NCI-H1092 (cell line): Measurements from ENCODE around the gene PFKL.

Source experiments
- DNase-seq: peaks from one replicate; lab custom pipeline; 2025; lab: John Stamatoyannopoulos, UW

The PFKL gene

DNA sequence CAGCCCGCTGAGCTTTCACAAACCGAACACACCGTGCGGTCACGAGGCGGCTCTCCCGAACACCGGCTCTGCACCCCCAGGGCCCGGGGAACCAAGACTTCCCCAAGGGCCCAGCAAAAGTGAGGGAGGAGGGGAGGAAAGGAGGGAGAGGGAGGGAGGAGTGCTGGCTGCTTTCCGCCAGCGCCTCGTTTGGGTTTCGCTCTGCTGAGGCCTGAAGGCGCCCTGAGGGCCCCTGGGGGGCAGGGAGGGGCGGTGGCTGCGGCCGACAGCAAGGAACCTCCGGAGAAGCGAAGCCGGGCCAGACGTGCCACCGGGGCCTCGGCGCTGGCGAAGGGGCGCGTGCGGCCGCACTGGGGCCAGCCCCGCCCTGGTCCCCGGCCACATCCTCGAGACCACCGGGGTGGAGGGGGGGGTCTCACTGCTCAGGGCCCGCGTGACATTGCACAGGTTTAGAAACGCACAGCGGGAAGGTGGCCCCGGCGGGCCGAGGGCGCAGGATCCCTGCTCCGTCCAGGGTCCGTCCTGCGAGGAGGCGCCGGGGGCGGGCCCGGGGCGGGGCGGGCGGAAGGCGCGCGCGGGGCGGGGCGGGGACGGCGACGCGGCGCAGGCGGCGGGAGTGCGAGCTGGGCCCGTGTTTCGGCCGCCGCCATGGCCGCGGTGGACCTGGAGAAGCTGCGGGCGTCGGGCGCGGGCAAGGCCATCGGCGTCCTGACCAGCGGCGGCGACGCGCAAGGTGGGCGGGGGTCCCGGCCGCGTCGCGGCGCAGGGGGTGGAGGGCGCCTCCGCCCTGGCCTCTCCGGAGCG lies at the start of gene PFKL:
TSS of gene PFKL (plus strand) at position 596 of the 804 bp plus-strand sequence. CDS start at position 649, 53 bp downstream.
- DNase-seq, result no peak

DNA sequence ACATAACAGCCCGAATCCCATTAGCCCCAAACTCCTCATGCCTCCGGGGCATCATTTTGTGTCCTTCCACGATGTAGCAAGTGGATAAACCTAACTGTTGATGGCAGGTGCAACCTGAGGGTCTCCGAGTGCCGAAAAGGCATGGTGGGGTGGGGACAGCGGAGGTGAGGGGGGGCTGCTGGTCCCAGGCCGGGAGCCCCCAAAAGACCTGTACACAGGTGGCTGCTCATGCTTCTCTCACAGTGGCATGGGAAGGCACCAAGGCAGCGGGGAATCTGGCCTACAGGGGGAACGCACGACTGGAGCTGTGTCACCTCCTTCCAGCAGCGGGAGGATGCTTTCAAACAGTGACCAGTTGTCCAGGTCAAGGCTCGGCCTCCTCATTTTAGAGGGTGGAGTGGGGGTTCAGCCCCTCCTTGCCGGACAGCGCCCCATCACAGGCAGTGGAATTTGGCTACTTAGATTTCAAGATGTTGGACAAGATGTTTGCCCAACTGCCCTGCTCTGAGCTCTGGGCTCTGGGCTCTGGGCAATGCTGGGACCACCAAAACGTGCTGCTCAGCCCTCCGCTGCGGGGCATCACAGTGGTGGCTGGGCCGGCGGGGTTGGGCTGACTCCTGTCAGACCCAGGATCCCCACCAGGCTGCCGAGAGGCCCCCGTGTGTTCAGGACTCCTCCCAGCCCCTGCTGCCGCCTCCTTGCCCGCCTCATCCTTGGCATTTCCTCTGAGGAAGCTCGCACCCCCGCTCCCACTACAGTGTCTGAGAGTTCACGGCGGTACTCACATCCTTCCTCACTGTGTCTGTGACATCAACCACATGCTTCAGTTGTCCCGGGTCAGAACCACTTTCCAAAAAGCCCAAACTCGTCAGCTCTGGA lies 45.8 kb upstream of the PFKL start:
- no peak for DNase-seq

DNA sequence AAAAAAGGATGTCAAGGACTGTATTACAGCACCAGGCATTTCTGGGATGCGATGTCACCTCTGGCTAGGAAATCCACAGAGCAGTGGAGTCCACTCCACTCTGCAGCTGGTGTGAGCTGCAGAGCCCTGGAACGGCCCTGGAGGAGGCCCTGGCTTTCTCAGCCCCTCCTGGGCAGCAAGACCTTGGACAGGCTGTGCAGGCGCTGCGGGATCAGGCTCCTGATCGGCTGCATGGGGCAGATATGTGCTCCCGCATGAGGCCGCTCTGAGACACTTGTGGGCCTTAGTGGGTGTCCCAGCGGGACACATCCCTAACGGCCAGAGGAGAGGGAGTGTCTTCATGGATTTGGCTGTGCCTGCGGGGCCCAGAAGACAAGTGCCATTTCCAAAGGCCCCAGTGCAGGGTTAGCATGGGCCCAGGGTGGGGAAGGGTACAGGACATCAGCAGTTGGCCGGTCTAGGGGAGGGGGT lies 44.3 kb upstream of the PFKL start:
- no peak for DNase-seq

DNA sequence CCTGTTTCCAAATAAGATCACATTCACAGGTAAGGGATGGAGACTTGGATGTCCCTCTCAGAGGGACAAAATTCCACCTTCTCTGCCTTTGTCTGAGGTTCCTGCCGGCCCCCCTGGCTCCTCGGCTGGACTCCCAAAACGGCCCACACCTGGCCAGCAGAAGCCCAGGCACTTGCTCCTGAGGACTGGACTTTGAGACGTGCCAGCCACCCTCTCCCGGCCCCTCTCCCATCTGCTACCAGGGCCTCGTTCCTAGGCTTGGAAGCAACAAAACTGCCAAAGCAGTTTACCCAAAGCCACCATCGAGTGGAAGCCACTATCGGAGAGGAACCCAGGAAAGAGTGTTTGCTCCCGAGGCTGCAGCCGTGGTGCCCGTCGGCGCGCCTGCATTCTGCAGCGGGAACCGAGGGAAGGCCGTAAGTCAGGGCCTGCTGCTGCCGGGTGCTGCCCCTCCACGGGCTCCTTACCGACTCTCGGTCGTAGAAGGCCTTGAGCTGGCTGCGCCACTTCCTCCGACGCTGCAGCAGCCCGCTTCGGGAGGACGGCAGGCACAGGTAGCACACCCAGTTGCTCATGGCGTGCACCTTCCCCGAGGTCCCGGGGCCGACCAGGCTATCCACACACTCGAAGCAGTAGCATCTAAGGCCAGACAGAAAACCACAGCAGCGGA lies 41.7 kb upstream of the PFKL start:
- DNase-seq, result no peak

DNA sequence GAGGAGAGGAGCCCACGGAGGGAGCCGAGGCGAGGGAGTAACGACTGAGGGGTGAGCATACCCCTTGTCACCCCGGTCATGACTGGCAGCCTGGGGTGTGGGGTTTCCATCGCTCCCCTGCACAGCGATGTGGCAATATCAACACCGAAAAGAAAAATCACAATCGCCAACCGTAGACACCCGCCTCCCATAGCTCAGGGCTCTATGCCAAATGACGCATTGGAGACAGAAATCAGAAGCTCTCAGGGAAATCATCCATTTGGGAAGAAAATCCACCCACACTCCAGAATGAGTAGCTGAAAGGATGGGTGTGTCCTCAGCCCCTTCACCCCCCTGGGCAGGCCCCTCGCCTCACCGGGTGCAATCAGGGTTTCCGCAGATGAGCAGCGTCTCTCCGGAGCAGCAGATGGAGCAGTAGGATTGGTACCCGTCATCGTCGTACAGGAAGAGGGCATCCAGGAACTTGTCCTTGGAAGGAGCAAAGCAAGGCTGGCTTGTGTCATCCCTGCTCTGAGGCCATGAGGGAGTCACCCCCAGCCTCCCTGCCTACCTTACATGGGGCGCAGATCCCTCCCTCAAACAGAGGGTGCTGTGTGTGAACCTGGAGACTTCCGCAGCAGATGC lies 40.7 kb upstream of the PFKL start:
- DNase-seq, result no peak

DNA sequence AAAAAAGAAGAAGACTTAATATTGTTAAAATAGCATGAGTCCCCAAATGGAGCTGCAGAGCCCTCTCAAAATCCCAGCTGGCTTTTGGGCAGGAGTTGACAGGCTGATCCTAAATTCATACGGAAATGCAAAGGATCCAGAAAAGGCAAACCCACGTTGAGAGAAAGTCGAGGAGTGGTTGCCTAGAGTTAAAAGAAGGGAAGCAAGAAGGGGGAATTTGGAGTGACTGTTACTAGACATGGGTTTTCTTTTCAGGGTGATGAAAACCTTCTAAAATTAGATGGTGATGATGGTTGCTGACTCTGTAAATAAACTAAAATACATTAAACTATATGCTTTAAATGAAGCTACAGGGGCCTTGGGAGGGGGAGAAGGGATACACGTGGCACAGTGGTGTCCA lies 39.8 kb upstream of the PFKL start:
- no peak for DNase-seq

DNA sequence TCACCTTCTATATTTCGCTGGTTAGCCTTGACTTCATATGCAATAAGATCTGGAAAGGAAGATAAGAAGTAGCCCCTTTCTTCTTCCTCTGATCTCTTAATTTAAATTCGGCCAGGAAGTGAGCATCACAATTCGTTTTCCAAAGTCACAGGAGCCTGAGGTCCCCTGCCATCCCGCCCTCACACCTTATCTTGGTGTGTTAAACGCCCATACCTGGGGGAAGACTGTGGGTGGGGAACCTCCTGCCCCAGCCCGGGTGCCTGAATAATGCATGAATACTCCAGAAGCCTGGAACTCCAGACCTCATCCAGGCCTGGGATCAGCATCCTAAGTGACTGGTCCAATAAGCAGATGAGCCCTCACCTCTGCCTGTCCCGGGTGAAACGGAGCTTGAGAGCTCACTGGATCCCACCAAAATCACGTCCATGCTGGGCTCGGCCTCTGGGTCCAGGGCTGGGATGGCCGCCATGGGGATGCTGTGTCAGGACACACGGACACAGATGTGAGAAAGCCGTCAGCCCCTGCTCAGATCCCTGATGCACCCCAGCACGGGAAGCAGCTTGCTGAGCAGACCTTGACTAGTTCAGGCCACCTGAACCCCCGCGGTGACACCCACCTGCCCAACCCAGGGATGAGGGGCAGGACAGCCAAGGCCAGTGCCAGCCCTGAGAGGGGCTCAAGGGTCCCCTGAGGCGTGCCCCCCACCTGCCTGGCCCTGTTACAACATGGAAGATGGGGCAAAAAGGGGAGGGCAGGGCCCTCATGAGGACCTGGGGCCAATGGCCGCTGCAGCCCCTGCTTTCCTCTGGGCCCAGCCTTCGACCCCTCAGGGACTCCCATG lies 38.8 kb upstream of the PFKL start:
- no peak for DNase-seq

DNA sequence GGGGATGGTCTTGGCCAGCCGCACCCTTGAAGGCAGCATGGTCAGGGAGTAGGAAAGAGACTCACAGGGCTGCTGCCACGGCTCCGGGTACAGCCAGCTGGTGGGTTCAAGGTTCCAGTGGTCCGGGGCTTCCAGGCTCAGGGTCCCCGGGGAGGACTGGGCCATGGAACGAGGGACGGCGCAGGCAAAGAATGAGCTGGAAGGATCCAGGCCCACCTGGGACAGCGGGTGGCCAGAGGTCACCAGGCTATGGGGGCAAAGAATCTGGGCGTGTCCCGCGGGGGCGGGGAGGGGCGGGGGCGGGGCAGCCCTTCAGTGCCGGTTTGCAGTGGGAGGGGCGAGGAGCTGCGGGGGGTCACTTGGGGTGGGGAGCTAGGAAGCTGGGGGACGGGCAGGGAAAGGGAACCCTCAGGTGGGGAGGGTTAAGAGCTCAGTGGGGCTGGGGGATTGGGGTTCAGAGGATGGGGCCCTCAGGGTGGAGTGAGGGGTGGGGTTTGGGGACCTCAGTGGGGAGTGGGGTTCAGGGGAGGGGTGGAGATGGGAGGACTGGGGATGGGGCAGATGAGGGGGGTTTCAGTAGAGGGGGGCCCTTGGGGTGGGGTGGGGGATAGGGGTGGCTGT lies 38.1 kb upstream of the PFKL start, which contains the start of gene DNMT3L:
TSS of gene DNMT3L (minus strand) at position 223 of the 621 bp plus-strand sequence. CDS start 638 bp downstream, outside the sequence.
- no peak for DNase-seq

DNA sequence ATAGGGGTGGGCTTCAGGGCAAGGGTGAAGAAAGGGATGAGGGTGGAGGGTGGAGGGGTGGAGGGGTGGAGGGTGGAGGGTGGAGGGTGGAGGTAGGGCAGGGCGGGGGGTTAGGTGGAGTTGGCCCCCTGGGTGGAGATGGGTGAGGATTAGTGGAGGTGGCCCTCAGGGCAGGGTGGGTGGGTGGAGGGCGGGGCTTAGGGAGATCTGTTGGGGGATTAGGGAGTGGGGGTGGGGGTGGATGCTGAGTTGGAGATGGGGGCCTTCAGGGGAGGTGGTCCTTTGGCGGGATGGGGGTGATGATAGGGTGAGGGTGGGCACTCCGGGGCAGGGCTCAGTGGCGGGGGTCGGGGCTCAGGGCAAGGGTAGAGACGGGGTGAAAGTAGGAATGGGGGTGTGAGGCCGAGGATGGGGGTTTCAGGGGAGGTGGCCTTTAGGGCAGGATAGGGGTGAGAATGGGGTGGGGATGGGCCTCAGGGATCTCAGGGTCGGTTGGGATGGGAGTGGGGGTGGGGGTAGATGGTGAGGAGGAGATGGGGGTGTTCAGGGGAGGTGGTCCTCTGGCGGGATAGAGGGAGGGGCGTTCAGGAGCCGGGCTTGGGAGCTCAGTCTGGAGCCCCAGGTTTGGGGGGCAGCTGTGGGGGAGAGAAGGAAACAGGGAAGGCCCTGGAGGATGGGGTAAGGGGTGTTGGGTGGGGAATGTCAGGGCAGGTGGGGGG lies 37.4 kb upstream of the PFKL start:
- no peak for DNase-seq

DNA sequence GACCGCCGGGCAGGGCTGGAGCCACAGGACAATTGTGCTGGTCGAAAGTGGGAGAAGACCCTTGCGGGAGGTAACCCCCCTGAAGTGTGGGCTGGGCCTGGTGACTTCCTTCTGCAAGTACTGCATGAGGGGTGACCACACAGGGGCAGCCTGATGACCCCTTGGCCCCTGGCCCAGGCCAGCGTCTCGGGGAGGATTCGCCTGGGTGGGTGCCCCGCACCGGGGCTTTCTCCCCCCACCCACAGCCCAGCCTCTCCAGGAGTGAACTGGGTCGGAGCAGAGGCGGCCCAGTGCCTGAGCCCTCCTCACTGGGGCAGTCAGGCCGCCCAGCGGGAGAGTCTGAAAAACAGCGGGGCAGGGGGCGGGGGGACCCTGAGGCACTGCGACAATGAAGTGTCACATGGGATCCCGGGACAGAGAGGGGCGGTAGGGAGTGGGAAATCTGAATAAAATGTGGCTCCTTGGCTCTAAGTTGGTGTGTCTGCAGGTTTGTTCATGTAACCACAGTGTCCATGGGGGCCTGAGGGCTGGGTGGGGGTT lies 36.6 kb upstream of the PFKL start:
- no peak for DNase-seq

DNA sequence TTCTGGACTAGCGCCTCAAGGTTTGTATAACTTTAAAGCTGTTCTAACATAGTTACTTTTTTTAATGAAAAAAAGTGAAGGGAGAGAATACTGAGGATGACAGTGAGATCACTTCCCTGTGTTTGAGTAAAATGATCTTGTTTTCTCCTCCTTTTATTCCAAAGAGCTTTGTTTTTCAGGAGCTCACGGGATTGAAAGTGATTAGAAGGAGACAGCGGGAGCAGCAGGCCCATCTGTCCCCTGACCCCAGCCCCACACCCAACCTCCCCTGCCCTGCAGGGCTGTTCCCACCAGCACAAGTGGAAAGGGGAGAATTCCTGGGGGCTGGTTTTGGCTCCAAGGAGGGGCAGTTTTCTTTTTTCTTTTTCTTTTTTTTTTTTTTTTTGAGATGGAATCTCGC lies 36.1 kb upstream of the PFKL start:
- no peak for DNase-seq

DNA sequence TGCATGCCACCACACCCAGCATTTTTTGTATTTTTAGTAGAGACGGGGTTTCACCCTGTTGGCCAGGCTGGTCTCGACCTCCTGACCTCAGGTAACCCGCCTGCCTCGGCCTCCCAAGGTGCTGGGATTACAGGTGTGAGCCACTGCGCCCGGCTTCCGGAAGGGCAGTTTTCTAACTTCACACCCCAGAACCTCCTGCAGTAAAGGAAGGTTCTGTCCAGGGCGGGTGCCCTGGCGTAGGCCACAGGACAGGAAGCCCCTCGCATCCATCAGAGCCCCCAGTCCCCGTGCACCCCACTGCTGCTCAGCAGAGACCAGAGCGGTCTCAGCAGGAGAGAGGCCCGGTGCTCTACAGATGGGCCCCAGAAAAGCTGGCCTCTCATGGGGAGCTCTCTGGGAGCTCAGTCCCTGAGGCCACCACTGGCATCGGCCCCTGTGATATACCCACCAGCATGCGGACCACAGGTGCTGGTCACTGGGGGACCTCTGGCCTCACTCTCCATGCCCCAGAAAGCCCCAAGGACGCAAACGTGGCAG lies 34.1 kb upstream of the PFKL start:
- no peak for DNase-seq

DNA sequence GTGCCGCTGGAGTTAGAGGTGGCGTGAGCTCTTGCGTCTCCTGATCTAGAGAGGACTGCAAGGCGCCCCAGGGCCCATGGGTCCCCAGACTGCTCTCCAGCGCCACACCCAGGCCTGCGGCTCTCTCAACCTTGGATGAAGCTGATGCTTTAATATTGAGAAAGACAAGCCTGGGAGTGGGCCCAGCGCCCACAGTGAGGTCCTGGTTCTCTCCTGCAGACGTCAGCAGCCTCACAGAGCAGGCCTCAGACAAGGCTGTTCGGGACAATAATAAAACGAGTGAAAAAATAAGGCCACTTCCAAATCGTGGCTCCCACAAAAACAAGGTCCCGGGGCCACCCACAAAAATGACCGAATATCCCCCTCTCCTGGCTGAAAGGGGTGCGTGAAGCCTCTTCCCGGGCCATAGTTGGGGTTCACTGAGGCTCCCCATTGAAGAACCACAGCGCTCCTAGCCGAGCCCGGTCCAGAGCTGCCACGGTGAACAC lies 32.2 kb upstream of the PFKL start:
- DNase-seq, result no peak

DNA sequence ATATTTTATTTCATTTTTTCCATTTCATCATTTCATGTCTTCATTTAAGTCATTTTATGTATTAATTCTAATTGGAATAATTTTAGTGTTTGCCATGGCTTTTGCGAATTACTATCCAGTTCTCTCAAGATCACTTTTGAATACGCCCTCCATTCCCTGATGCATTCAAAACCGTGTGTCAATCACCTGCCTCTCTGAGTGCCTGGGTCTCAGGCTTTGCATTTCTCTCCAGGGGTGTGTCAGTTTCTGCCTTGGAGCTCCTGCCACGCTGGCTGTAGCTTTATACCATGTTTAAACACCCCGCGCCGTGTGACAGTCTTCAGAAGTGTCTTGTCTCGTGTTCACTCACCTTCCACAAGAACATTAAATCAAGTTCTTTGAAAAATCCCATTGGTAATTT lies 30.8 kb upstream of the PFKL start:
- no peak for DNase-seq

DNA sequence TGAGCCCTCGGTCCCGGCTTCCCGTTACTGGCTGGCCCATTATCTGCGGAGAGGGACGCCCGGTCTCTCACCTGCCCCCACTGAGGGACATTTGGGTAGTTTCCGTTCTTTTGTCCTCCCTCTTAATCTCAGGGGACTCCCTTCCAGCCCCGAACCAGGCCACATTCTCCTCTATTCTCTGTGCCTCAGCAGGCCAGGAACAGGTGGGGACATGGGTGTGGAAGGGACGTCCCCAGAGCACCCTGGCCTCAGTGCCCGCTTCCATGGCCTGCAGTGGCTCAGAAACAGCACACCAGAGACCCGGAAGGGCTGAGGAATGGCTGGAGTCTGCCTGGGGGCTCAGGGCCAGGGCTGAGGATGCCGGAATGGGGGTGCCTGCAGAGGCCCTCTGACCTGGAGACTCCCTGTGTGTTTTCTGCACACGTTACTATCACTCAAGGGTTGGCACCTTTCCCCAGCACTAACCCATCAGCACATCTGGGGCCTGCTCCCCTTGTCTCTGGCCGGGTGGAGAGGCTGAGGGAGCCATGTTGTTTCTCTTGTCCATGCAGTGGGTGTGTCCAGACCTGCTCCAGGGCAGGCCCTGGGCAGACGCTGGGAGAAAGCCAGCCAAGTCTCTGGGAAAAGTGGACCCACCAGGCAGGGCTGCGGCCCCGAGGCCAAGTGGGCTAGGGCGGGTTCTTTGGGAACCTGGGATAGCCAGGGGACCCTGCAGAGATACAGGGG lies 28.1 kb upstream of the PFKL start:
- no peak for DNase-seq

DNA sequence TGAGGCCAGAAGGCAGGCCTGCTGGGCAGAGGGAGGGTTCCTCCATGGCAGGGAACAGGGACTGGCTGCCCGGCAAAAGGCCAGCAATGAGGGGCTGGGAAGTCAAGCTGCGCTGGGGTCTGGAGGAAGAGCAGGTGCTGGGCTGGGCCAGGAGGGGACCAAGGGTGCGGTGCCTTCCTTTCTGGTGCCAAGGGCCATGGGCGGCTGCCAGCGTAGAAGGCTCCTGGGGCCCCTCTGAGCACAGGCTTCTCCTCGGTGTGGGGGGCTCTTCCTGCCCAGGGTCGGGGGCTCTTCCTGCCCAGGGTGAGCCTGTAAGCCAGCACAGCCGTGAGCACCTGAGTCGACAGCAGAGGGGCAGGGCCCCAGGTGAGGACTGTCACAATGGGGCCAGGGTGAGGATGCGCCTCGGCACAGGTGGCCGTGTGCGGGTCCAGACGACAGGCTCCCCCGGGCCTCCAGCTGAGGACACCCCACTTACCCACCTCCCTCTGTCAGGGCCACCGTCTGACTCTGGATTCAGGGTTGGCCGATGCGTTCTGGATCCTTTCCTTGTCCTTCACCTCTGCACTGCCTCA lies 27.5 kb upstream of the PFKL start:
- no peak for DNase-seq

DNA sequence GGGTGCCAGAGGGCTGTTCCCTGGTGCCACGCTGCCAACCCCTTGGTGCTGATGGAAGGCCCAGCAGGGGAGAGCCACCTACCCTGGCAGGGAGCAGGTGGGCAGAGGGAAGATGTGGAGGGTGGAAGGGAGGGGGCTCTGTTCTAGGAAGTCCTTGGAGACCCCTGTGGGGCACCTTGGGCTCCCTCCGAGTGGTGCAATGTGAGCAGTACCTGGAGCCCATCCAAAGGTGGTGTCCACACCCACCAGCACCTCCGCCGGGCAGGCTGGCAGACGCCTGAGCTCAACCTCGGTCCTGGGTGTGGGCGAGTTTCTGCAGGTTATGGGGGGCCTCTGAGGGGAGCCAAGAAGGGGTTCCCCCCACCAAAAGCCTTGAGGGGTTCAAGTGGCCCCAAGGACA lies 26.8 kb upstream of the PFKL start:
- DNase-seq, result no peak

DNA sequence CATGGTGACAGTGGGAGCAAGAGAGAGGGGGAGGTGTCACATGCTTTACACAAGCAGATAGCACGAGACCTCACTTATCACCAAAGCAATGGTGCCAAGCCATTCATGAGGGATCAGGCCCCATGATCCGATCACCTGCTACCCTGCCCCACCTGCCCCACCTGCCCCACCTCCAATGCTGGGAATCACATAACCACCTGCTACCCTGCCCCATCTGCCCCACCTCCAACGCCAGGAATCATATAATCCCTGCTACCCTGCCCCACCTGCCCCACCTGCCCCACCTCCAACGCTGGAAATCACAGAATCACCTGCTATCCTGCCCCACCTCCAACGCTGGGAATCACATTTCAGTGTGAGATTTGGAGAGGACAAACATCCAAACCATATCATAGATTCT lies 24.8 kb upstream of the PFKL start:
- no peak for DNase-seq
